Raji (cell line): ENCODE results near the gene DACT2.

Experiments
- POLR2A ChIP-seq: IDR thresholded peaks from 2 replicates; pipeline ENCODE4 v1.6.1; 2011; ENCODE audit warnings: low read depth, low read length, control low read depth; ENCODE audit not compliant: insufficient read depth

DACT2 gene

GRCh38 chr6:168319279-168320111 is at the start of gene DACT2:
DACT2 (minus strand) TSS chr6:168319777; CDS start chr6:168319633, 144 bp downstream.
- no peak for TF ChIP-seq POLR2A

GRCh38 chr6:168368936-168369335 is 49.4 kb upstream of the DACT2 start:
- TF ChIP-seq POLR2A, result no peak

GRCh38 chr6:168368066-168368820 is 48.7 kb upstream of the DACT2 start:
- TF ChIP-seq POLR2A, result no peak

- TF ChIP-seq POLR2A, result no peak
These were observed 47.7 kb upstream of the DACT2 start for GRCh38 chr6:168367285-168367751.

GRCh38 chr6:168366473-168366872 is 46.9 kb upstream of the DACT2 start:
- no peak for TF ChIP-seq POLR2A

GRCh38 chr6:168365422-168366165 is 46.0 kb upstream of the DACT2 start:
- no peak for TF ChIP-seq POLR2A

GRCh38 chr6:168364793-168365421 is 45.3 kb upstream of the DACT2 start:
- TF ChIP-seq POLR2A, result no peak

- TF ChIP-seq POLR2A, result no peak
These were observed 44.5 kb upstream of the DACT2 start for GRCh38 chr6:168363811-168364792.

- no peak for TF ChIP-seq POLR2A
These were observed 43.7 kb upstream of the DACT2 start for GRCh38 chr6:168363302-168363701.

GRCh38 chr6:168362276-168362990 is 42.9 kb upstream of the DACT2 start:
- no peak for TF ChIP-seq POLR2A

GRCh38 chr6:168361766-168362165 is 42.2 kb upstream of the DACT2 start:
- no peak for TF ChIP-seq POLR2A

- TF ChIP-seq POLR2A, result no peak
These were observed 40.2 kb upstream of the DACT2 start for GRCh38 chr6:168359794-168360193.

GRCh38 chr6:168358842-168359420 is 39.4 kb upstream of the DACT2 start:
- TF ChIP-seq POLR2A, result no peak
